HG03175 (cell line): Measurements from ENCODE around the gene HLA-DPB1.
"Not testable (repeated sequence)": the region's sequence is repeated elsewhere in the genome, so short reads cannot be mapped to it uniquely, and the experiment has no call there.

Experiments used
- ATAC-seq: cut with Tn5 transposase; IDR thresholded peaks from one replicate; pipeline ENCODE4 v1.9.1; 2021; ENCODE audit warnings: mild to moderate bottlenecking, moderate library complexity; ENCODE audit not compliant: unreplicated experiment

HLA-DPB1 gene

DNA sequence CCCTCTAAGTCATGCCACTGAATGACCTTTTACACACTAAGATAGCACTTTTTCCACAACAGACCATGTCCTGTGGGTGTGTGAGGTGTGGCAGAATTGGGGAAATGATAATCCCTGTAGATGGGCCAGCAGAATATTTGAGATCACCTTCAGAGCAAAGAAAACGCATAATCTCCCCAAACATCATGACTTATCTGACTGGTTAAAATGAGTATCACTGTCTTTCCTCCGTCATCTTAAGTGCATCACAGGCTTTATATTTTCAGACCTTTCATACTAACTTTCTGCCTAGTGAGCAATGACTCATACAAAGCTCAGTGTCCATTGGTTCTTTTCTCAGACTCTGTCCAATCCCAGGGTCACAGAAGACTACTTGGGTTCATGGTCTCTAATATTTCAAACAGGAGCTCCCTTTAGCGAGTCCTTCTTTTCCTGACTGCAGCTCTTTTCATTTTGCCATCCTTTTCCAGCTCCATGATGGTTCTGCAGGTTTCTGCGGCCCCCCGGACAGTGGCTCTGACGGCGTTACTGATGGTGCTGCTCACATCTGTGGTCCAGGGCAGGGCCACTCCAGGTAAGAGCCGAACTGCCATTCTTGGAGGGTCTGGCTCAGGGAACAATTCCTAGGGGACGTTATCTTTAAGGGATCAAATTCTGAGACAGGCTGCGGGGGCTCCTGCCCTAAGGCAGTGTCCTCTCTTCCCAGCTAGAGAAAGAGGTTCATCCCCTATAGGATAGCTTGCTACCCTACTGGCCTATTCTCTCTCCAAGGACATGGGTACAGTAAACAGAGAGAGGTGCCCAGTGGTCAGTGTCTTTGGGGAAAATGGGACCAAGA, at the start of gene HLA-DPB1:
Gene HLA-DPB1 (plus strand): TSS at position 423 of the 838 bp plus-strand sequence. CDS start 52 bp downstream, at position 475.
- peak; percentile 77 for ATAC-seq

DNA sequence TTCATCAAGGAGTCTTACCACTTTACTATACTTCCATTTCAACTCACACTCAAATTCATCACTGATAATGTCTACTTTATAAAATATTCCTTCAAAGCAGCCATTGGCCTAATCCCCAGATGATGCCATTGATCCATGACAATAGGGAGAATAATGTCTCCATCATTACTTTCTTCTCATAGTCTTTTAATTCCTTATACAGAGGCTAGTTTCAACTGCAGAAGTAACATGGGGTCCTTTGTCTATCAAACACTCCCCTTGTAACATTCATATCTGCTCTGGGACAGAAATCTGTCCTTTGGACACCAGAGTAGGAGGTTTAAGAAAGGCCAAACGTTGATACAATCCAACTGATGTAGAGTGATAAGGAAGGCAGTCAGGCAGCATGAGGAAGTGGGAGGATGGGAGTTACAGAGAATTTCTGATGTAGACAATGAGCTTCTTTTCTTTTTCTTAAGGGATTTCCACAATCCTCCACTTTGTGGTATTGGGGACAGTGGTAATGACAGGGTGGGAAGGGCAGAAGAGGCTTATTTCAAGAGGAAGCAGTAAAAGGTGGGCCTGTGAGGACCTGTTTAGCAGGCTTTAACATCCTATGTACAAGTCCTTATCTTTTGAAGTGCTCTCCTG, 47.5 kb upstream of the HLA-DPB1 start:
- ATAC-seq, result no peak

DNA sequence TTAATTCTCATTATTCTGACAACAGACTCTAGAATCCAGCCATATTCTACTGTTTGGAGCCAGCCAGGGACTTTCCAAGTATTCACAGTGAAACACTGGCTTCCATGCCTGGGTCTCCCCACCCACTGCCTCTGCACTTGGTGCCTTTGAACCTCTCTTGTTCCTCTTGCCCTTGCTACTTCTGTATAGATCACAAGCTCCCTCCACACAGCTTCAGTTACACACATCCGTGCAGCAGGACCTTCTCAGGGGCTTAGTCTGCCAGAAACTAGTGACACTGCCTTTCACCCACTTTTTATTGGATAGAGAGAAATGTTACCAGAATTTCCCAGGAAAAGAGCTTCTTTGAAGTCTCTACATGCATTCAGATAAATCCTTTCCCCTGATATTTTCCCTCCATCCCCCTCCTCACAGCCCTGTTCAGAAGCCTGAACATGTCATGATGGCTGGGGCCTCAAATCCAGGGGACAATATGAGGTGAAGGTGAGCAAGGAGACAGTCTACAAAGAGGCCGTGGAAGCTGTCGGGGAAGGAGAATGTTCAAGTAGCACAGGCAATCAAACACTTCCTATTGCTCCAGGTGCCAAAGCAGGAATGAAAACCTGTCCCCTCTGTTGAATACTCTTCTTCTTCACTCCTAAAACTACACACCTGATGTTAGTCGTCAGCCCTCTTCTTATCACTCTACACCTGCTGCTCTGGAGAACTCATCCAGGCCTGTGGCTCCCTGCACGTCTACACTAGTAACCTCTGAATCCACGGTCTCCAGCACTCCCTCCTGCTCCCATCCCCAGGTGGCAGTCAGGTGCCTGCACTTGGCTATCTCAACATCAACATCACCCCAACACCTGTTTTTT, 46.2 kb upstream of the HLA-DPB1 start:
- ATAC-seq, result peak; percentile 78

DNA sequence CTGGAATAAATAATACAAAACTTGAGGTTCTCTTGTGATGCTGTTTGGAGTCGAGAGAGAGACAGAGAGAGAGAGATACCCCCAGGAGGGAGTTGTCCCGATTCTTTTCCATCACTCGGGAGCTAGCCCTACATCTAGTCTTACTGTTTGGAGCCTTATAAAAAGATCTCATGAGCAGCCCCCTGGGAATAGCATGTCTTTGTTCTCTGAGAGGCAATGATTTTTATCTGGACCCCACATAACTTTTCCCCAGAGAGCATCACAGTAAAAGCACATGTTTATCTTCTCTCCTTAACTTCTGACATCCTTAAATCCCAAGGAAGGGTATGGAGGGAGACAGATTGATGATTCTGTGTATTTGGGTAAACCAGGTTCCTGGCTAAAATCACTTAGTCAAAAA, 45.5 kb upstream of the HLA-DPB1 start:
- ATAC-seq, result no peak

DNA sequence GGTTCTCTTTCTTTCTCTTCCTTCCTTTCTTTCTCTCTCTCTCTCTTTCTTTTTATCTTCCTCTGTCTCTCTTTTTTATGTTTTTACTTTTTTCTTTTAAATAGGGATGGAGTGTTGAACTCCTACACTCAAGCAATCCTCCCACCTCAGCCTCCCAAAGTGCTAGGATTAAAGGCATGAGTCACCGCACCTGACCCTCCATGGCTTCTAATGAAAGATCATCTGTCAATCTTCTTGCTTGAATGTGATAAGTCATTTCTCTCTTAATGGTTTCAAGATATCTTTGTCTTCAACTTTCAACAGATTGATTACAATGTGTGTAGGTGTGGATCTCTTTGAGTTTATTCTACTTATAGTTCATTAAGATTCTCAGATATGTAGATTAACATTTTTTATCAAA, 41.2 kb upstream of the HLA-DPB1 start:
- no peak for ATAC-seq

DNA sequence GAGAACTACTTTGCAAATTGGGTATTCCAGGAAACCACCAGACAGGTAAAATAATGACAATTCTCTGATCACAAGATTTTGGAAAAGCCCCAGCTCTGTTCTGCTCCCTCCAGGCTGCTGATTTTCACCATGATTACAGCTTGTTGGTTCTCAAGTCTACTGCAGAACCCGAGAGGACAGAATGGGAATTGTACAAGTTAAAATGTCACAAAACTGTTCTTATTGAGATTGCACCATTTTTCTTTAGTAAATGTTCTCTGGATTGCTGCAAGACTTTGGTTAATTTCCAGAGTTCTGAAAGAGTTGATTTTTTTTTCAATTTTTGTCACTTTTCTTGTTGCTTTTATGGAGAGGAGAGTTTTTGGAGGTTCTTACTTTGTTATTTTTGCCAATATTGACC, 39.3 kb upstream of the HLA-DPB1 start:
- no peak for ATAC-seq

DNA sequence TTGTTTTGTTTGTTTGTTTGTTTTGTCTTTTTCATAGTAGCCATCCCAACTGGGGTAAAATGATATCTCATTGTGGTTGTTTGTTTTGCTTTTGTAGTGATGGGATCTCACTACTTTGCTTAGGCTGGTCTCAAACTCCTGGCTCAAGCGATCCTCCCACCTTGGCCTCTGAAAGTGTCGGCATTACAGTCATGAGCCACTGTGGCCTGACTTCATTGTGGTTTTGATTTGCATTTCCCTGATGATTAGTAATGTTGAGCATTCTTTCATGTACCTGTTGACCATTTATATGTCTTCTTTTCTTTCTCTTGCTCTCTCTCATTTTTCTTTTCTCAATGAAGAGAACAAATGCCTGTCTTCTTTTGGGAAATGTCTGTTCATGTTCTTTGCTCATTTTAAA, 35.6 kb upstream of the HLA-DPB1 start:
- ATAC-seq, result no peak

DNA sequence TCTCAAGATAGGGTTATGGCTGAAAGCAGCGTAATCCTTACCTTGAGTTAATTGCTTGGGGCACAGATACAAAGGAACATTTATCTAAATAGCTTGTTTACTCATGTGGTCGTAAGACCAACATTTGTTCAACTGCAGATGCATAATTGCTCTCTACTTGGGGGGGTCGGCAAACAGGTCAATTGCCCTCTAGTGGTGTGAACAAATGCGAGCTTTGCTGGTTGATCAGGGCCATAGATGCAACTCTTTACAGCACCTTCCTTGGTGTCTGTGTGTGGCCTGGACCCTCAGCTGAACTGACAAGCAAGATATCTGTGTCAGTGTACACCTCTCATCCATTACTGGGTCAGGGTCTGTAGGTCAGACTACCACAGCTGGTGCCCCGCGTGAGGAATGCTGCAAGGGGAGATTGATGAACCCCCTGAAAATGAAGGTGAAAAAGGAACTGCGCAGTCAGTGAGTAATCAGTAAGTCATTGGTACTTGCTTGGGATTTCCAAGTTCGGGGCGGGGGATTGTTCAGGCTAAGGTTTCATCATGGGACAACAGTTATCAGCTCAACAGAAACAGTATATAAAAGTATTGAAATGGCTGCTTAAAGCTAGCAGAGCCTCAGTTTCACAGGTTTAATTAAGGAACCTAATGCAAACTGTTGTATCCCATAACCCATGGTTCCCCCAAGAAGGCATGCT, 26.3 kb upstream of the HLA-DPB1 start:
- no peak for ATAC-seq

DNA sequence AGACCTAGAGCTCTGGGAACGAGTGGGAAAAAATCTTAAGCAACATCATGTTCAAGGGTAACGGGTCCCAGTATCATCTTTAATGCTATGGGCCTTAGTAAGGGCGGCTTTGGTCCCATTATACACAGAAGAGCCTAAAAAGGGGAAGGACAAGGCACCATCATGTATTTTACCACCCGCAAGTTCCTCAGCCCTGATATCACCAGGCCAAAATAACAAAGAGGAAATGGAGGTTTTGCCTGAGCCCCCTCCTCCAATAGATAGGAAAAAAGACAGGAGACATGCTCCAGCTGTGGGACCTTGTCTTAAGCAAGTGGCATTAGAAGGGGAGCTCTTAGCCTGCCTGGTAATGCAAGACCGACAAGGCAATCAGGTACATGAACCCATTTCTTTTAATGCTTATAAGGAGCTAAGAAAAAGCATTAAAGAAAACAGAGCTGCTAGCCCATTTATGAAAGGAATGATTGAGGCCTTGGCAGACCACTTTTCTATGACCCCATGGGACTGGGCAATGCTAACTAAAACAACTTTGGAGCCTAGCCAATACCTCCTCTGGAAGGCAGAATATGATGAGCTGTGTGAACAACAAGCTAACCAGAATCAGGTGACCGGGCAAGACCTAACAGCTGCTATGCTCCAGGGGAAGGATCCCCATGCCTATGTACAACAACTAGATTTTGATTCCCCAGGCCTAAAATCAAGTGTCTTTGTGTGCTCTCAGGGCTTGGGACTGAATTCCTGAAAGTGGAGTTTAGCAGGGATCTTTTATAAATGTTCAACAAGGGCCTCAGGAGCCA, 25.6 kb upstream of the HLA-DPB1 start:
- no peak for ATAC-seq

DNA sequence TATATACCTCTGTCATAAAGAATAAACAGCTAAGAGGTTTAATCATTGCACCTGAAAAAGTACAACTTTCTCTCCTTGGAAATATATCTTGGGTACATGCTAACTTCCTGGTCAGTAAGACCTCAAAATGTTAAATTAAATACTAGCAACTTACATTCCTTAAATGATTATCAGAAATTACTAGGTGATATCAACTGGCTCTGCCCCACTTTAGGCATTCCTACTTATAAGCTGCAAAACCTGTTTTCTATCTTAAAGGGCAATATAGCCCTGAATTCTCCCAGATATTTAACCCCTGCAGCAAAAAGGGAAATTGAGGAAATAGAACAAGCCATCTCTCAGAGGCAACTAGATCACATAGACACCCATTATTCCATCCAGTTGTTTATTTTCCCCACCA, 23.2 kb upstream of the HLA-DPB1 start:
- ATAC-seq, result no peak

DNA sequence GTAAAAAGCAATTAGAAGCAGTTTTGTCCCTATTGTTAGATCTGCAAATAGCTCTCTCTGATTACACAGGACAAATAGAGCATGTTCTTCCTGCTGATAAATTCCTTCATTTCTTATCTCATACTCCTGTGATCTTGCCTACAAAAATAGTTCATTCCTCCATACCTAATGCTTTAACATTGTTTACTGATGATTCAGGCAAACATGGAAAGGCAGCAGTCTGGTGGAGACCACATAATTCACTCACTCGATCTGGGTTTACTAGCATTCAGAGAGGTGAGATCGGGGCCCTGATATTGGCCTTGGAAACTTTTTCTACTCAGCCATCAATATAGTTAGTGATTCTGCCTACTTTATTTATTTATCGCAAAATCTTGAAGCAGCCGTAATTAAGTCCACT, 22.6 kb upstream of the HLA-DPB1 start:
- ATAC-seq, result no peak

DNA sequence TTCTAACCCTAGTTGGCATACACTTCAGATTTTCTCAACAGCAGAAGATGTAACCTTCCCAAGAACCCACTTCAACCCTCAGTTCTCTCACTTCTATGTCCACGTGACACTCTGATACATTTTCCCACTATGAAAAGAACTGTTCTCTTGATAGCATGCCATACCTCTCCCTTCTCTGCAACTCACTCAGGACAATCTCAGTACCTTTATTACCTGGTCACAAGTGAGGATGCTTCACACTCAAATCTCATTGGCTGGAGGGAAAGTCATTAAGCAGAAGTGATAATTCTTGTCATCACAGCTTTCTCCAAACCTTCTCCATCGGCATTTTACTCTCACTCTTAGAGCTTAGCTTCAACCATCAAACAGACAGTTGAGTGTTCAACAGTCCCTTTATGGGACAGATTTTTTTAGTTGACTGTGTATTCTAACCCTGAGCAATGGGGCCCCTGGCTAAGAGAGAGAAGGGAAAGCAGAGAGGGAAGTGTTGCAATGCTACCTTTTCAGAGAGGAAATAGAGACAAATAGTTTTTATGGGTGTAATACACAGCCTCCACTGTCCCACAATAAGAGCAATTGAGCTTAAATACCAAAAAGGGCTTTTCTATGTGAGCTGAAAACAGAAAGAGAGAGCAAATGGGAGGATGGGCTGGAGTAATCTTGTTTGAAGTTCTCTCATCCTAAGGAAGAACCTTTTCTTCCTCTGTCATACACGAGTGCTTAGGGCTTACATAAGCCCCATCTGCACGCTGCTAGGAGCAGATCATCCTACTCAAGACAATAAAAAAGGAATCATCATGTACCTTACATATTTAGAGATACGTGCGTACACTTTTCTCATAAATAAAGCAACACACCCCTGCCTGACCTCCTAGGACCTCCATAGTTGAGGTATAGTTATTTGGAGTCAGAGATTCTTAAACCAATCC, 18.3 kb upstream of the HLA-DPB1 start:
- no peak for ATAC-seq

DNA sequence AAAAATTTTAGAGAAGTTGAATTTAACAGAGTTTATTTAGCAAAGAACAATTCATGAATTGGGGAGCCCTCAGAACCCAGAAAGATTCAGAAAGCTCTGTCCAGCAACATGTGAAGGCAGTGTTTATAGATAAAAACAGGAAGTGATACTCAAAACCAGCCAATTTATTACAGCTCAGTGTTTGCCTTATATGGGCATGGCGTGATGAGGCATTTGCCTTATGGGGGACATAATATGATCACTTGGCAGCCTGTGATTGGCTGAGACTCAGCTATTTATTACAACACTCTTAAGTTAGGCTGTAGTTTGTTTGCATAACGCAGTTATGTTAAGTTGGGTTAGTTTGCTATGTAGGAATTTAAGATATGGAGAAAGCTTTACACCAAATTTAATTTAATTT, 13.8 kb upstream of the HLA-DPB1 start:
- no peak for ATAC-seq

DNA sequence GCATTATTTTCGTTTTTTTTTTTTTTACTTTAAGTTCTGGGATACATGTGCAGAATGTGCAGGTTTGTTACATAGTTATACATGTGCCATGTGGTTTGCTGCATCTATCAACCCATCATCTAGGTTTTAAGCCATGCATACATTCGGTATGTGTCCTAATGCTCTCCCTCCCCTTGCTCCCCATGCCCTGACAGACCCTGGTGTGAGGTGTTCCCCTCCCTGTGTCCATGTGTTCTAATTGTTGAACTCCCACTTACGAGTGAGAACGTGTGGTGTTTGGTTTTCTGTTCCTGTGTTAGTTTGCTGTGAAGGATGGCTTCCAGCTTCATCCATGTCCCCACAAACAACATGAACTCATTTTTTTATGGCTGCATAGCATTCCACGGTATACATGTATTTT, 12.4 kb upstream of the HLA-DPB1 start:
- not testable (repeated sequence) for ATAC-seq

DNA sequence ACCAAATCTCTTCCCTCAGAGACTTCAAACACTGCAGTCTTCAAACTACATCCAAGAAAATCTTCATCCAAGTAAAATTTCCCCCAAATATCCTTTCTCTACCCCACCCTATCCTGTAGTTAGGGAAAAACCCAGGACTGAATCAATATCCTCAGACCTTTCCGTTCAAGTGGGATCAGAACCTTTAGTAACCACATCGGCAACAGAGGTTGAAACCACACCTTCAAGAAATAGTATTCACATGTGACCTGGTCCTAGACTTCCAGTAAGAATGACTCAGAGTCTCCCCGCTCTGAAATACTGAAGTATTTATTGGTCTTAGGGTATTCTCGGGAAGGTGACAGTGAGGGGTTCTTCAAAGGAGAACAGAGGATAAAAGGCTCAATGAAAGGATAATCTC, 11.1 kb upstream of the HLA-DPB1 start:
- no peak for ATAC-seq

DNA sequence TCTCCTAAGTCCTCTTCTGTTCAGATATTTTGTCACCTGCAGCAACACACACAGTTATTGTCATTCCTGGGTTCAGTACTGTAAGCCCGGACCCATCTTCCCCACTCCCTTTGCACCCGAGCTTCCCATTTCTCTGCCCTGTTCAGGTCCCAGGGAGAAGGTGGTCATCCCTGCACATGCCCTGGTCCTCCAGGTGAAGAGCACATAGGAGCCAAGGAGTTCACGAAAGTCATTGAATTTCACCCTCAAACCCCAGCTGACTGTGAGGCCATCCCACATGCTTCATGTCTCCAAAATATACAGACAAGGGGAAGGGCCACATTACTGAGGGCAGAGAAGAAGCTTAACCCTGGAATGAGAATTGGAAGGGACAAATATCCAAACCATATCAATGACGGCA, 10.5 kb upstream of the HLA-DPB1 start:
- no peak for ATAC-seq

DNA sequence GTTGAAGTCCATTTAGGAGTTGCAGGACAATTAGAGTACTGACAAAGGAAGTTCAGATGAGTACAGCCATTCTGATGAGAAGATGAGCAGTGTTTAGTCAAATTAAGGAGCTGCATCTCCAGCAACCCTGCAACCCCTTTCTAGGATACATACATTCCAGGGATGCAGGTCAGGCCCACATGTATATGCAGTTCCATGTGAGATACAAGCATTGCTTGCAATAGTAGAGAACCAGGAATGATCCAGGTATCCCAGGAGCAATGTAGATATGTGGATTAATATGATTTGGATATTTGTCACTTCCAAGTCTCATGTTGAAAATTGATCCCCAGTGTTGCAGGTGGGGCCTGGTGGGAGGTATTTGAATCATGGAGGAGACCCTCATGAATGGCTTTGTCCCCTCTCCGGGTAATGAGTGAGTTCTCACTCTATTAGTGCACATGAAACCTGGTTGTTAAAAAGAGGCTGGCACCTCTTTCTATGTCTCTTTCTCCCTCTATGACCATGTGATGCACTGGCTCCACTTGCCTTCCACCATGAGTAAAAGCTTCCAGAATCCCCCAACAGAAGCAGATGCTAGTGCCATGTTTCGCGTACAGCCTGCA, 8.8 kb upstream of the HLA-DPB1 start:
- no peak for ATAC-seq

DNA sequence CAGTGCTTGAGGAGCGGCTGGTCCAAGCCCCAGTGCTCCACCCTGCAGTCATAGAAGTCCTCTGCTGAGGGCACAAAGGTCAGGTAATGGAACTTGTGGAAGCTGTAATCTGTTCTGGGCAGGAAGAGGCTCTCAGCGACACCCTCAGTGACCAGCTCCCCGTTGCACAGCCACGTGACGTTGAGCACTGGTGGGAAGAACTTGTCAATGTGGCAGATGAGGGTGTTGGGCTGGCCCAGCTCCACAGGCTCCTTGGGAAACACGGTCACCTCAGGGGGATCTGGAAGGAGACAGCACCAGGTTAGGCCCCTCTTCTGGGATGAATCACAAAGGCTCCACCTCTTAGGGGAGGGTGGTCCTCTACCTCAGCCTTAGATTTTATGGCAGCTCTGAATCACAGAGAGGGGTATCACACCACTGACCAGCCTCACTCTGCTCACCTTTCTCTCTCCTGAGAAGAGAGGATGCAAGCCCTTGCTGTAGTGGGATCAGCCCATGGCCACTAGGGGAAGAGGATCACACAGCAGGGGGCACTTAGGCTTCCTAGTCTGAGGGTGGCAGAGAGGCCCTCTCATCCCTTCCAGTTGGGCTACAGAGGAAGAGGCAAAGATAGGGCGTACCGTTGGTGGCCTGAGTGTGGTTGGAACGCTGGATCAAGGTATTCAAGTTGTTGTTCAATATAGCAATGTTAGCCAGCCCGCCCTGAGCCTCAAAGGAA, 6.6 kb upstream of the HLA-DPB1 start:
- ATAC-seq, result no peak
